HCT116 (cell line): ENCODE results near the gene GOT1.
A peak's percentile ranks its signal among the peaks of the same experiment; 100 is the strongest.

ENCODE experiments used
- CTCF ChIP-seq, 3 experiments: fragments of 200-600 bp in 1 of 3; sonication (generic) in 1 of 3; IDR thresholded peaks in 2 of 3; conservative IDR thresholded peaks in 1 of 3; 2 replicates each; pipeline ENCODE4 v1.5.1; 2012 to 2017; ENCODE audit warnings: low read depth in 2 of 3, low read length in 2 of 3, antibody characterized with exemption in 1 of 3, borderline replicate concordance in 1 of 3, control low read depth in 1 of 3, mild to moderate bottlenecking in 1 of 3, mixed read lengths in 1 of 3, mixed run types in 1 of 3, moderate library complexity in 1 of 3; ENCODE audit not compliant: insufficient read depth in 1 of 3
- POLR2A ChIP-seq: IDR thresholded peaks from 2 replicates; pipeline ENCODE4 v1.7.0; 2011; ENCODE audit warnings: borderline replicate concordance; ENCODE audit not compliant: insufficient read depth, insufficient read length; ENCODE audit errors: extremely low read depth
- POLR2AphosphoS5 ChIP-seq: IDR thresholded peaks from 2 replicates; pipeline ENCODE4 v1.6.1; 2011; ENCODE audit warnings: mild to moderate bottlenecking, low read depth, low read length, moderate library complexity
- YY1 ChIP-seq: IDR thresholded peaks from 2 replicates; pipeline ENCODE4 v1.6.1; 2011; ENCODE audit warnings: low read length, low read depth, moderate library complexity, mild to moderate bottlenecking; ENCODE audit not compliant: insufficient replicate concordance; ENCODE audit errors: extremely low read depth
- ZNF274 ChIP-seq: fragments of 200-500 bp; sonication (Bioruptor generic); IDR thresholded peaks from 2 replicates; pipeline ENCODE4 v1.6.1; 2014; ENCODE audit warnings: mild to moderate bottlenecking, low read depth, low read length, inconsistent platforms

GRCh38 chr10:99396471-99396870 is 34.0 kb downstream of the GOT1 start:
- TF ChIP-seq CTCF (IDR thresholded peaks at IDR 0.05 in 2 of 3, conservative IDR thresholded peaks at IDR 0.05 in 1 of 3; ENCODE audit: borderline replicate concordance in 1 of 3, insufficient read depth in 1 of 3, low read depth in 2 of 3, low read length in 2 of 3) (no peak; a peak in 1 of 6 replicates), POLR2AphosphoS5 (0 out of 2 replicates have a peak, but pooled peaks have one; percentile 9), ZNF274 (no peak), POLR2A (no peak), YY1 (no peak)
